H9 (cell line): ENCODE measurements around the gene DENND4B. TPM values are rescaled to one million over a fixed set of nuclear protein-coding genes. Genes with fewer than 3 reads are reported as not detected.
A peak's percentile ranks its signal among the peaks of the same experiment; 100 is the strongest.

ENCODE experiments used
- DNase-seq: peaks from one replicate; pipeline ENCODE4 v3.0.0-alpha.2; 2017
- H2AFZ ChIP-seq: one replicate; pipeline ENCODE4 v1.6.1; 2013; ENCODE audit warnings: mild to moderate bottlenecking, low read length, control low read depth, moderate library complexity
- H2AK5ac ChIP-seq: 2 replicates; pipeline ENCODE4 v1.6.1; 2013; ENCODE audit warnings: low read length, control low read depth, mixed read lengths; ENCODE audit not compliant: insufficient read length
- H2BK120ac ChIP-seq: one replicate; pipeline ENCODE4 v1.6.1; 2013; ENCODE audit warnings: low read depth, mild to moderate bottlenecking, low read length, control low read depth, inconsistent platforms; ENCODE audit not compliant: poor library complexity, severe bottlenecking
- H2BK12ac ChIP-seq: 2 replicates; pipeline ENCODE4 v1.6.1; 2013; ENCODE audit warnings: low read length, control low read depth, mixed read lengths, low read depth; ENCODE audit not compliant: insufficient read length
- H2BK15ac ChIP-seq: 2 replicates; pipeline ENCODE4 v1.6.1; 2013; ENCODE audit warnings: low read depth, low read length, control low read depth
- H2BK20ac ChIP-seq: one replicate; pipeline ENCODE4 v1.6.1; 2013; ENCODE audit warnings: low read depth, mild to moderate bottlenecking, low read length, control low read depth, inconsistent platforms; ENCODE audit not compliant: poor library complexity, severe bottlenecking
- H2BK5ac ChIP-seq: 2 replicates; pipeline ENCODE4 v1.6.1; 2013; ENCODE audit warnings: low read length, control low read depth, mixed read lengths; ENCODE audit not compliant: insufficient read length
- H3K14ac ChIP-seq: 2 replicates; pipeline ENCODE4 v1.6.1; 2013; ENCODE audit warnings: low read length, control low read depth; ENCODE audit not compliant: insufficient read depth
- H3K18ac ChIP-seq: 2 replicates; pipeline ENCODE4 v1.6.1; 2013; ENCODE audit warnings: low read depth, mild to moderate bottlenecking, mixed read lengths, low read length, control low read depth; ENCODE audit not compliant: insufficient read length
- H3K23ac ChIP-seq: 2 replicates; pipeline ENCODE4 v1.6.1; 2013; ENCODE audit warnings: low read length, control low read depth, mixed read lengths, low read depth; ENCODE audit not compliant: insufficient read length
- H3K23me2 ChIP-seq: 2 replicates; pipeline ENCODE4 v1.6.1; 2013; ENCODE audit warnings: low read depth, mild to moderate bottlenecking, mixed read lengths, low read length, control low read depth; ENCODE audit not compliant: insufficient read length, poor library complexity, severe bottlenecking
- H3K27ac ChIP-seq: 2 replicates; pipeline ENCODE4 v1.5.1; 2013; ENCODE audit warnings: low read length, control low read depth, mixed read lengths, low read depth; ENCODE audit not compliant: insufficient read length
- H3K27me3 ChIP-seq: 2 replicates; pipeline ENCODE4 v1.6.1; 2013; ENCODE audit warnings: low read length, control low read depth, inconsistent platforms; ENCODE audit not compliant: insufficient read depth
- H3K4ac ChIP-seq: 2 replicates; pipeline ENCODE4 v1.6.1; 2013; ENCODE audit warnings: low read depth, mild to moderate bottlenecking, control low read depth, inconsistent platforms, low read length, moderate library complexity
- H3K4me1 ChIP-seq: 2 replicates; pipeline ENCODE4 v1.6.1; 2013; ENCODE audit warnings: low read length, control low read depth, inconsistent platforms; ENCODE audit not compliant: insufficient read depth
- H3K4me2 ChIP-seq: 2 replicates; pipeline ENCODE4 v1.6.1; 2013; ENCODE audit warnings: low read length, control low read depth, mixed read lengths; ENCODE audit not compliant: insufficient read length, insufficient read depth
- H3K56ac ChIP-seq: 2 replicates; pipeline ENCODE4 v1.6.1; 2013; ENCODE audit warnings: low read depth, mild to moderate bottlenecking, mixed read lengths, low read length, control low read depth; ENCODE audit not compliant: insufficient read length
- H3K79me1 ChIP-seq: 2 replicates; pipeline ENCODE4 v1.6.1; 2013; ENCODE audit warnings: low read depth, mild to moderate bottlenecking, moderate library complexity, low read length, control low read depth, inconsistent platforms; ENCODE audit not compliant: insufficient read depth, poor library complexity, severe bottlenecking
- H3K79me2 ChIP-seq: 2 replicates; pipeline ENCODE4 v1.6.1; 2013; ENCODE audit warnings: low read length, control low read depth, inconsistent platforms; ENCODE audit not compliant: insufficient read depth
- H3K9ac ChIP-seq: 2 replicates; pipeline ENCODE4 v1.6.1; 2013; ENCODE audit warnings: low read length, control low read depth, mixed read lengths; ENCODE audit not compliant: insufficient read length; ENCODE audit errors: extremely low read depth
- H3K9me3 ChIP-seq: one replicate; pipeline ENCODE4 v1.6.1; 2013; ENCODE audit warnings: low read depth, low read length, inconsistent platforms; ENCODE audit not compliant: control insufficient read depth
- H3T11ph ChIP-seq: one replicate; pipeline ENCODE4 v1.6.1; 2013; ENCODE audit warnings: mild to moderate bottlenecking, low read length, control low read depth, inconsistent platforms
- H4K20me1 ChIP-seq: one replicate; pipeline ENCODE4 v1.6.1; 2013; ENCODE audit not compliant: control insufficient read depth, insufficient read length, insufficient read depth
- H4K5ac ChIP-seq: 2 replicates; pipeline ENCODE4 v1.6.1; 2013; ENCODE audit warnings: low read depth, mild to moderate bottlenecking, mixed read lengths, low read length, control low read depth; ENCODE audit not compliant: insufficient read length
- H4K8ac ChIP-seq: replicated peaks from 2 replicates; pipeline ENCODE4 v1.6.1; 2013; ENCODE audit warnings: low read length, control low read depth, mixed read lengths, low read depth; ENCODE audit not compliant: insufficient read length
- H4K91ac ChIP-seq: 2 replicates; pipeline ENCODE4 v1.6.1; 2013; ENCODE audit warnings: low read depth, mild to moderate bottlenecking, moderate library complexity, mixed read lengths, low read length, control low read depth; ENCODE audit not compliant: insufficient read length
- H3K27ac Mint-ChIP-seq, 3 experiments: 2 replicates in 2 of 3; 3 replicates in 1 of 3; pipeline ENCODE4 v1.8.0; 2020 to 2021; ENCODE audit warnings: mixed read lengths in 3 of 3, mild to moderate bottlenecking in 1 of 3, moderate library complexity in 1 of 3
- H3K27me3 Mint-ChIP-seq: 2 replicates; pipeline ENCODE4 v1.8.0; 2021; ENCODE audit warnings: low read depth, mild to moderate bottlenecking, moderate library complexity, mixed read lengths
- H3K36me3 Mint-ChIP-seq, 3 experiments: 2 replicates in 2 of 3; 3 replicates in 1 of 3; pipeline ENCODE4 v1.8.0; 2020 to 2021; ENCODE audit warnings: low read depth in 3 of 3, mixed read lengths in 3 of 3; ENCODE audit not compliant: insufficient read depth in 1 of 3
- H3K4me1 Mint-ChIP-seq, 2 experiments: 2 replicates each; pipeline ENCODE4 v1.8.0; 2020; ENCODE audit warnings: mixed read lengths in 2 of 2
- H3K4me3 Mint-ChIP-seq, 2 experiments: 2 replicates in 1 of 2; 3 replicates in 1 of 2; pipeline ENCODE4 v1.8.0; 2020 to 2021; ENCODE audit warnings: mild to moderate bottlenecking in 2 of 2, mixed read lengths in 2 of 2, moderate library complexity in 1 of 2
- H3K9me3 Mint-ChIP-seq, 2 experiments: 2 replicates in 1 of 2; 3 replicates in 1 of 2; pipeline ENCODE4 v1.8.0; 2020; ENCODE audit warnings: mild to moderate bottlenecking in 2 of 2, mixed read lengths in 2 of 2, moderate library complexity in 1 of 2
- CTCF ChIP-seq: fragments of 200-600 bp; sonication (generic); conservative IDR thresholded peaks from 3 replicates; pipeline ENCODE4 v1.8.0; 2021; ENCODE audit warnings: antibody characterized with exemption, mild to moderate bottlenecking
- WGBS: extraction: QIAGEN DNeasy Blood & Tissue Kit; methylation state at CpG from one replicate; pipeline ENCODE4 v1.1.7; 2013; ENCODE audit warnings: missing lambda C conversion rate, low lambda C conversion rate, mixed read lengths; ENCODE audit not compliant: insufficient read length; ENCODE audit errors: extremely low coverage; 5-methylcytosine and 5-hydroxymethylcytosine counted together
- microRNA-seq: library from miRNA; unstranded; fragments of <30 nt; microRNA quantifications from one replicate; pipeline ENCODE4, GENCODE V29; 2020; ENCODE audit warnings: borderline microRNAs expressed
- total RNA-seq: library from RNA; stranded (reverse); gene quantifications from 2 replicates; pipeline ENCODE4 v1.2.1, GENCODE V29; 2021

The DENND4B gene
- total RNA-seq, 1 experiment from 2014 or later: 84.6 TPM

- H2AFZ ChIP-seq: no peak overlapping the region
- H3K4ac ChIP-seq: no peak overlapping the region
- no peaks in the 10 kb centered on the region for H3K23me2 ChIP-seq
- no peak overlapping the region for H3K56ac ChIP-seq
- no peaks in the 10 kb centered on the region for H3K9me3 Mint-ChIP-seq
- no peak overlapping the region for H4K91ac ChIP-seq
- peaks cover 9% of the 10 kb centered on the region; the same call in 1 of the 2 replicates for H3K79me2 ChIP-seq
- no peak overlapping the region for H2BK5ac ChIP-seq
- no peak overlapping the region for H2BK15ac ChIP-seq
- H3K27ac ChIP-seq: no peak overlapping the region
- H3K18ac ChIP-seq: no peak overlapping the region
- no peak for DNase-seq
- H3T11ph ChIP-seq: no peak overlapping the region
- no peak overlapping the region for H2BK20ac ChIP-seq
- H2AK5ac ChIP-seq: no peak overlapping the region
- peaks cover 3% of the 10 kb centered on the region for H3K79me1 ChIP-seq
- peaks cover 0 to 3% of the 10 kb centered on the region in 2 experiments; a peak in 3 of 4 replicates for H3K4me1 Mint-ChIP-seq
- H3K9ac ChIP-seq: no peak overlapping the region
- no peak overlapping the region for H2BK120ac ChIP-seq
- H3K4me2 ChIP-seq: no peak overlapping the region
- no peaks in the 10 kb centered on the region for H3K9me3 ChIP-seq
- peak overlapping the region in 2 of 3 experiments; percentile 45 to 77; a peak in 3 of 7 replicates for H3K27ac Mint-ChIP-seq
- peaks cover 0 to 2% (median 0%) of the 10 kb centered on the region in 3 experiments; a peak in 2 of 7 replicates for H3K36me3 Mint-ChIP-seq
- no peak overlapping the region for H2BK12ac ChIP-seq
- H3K23ac ChIP-seq: no peak overlapping the region
- H3K4me1 ChIP-seq: no peaks in the 10 kb centered on the region
- H3K27me3 ChIP-seq: no peaks in the 10 kb centered on the region
- H4K5ac ChIP-seq: no peak overlapping the region
- no peaks in the 10 kb centered on the region for H4K20me1 ChIP-seq
- no CpG with 5 or more reads among the region's 9 CpGs for WGBS
- no peak overlapping the region for H3K4me3 Mint-ChIP-seq
- no peak overlapping the region for H3K14ac ChIP-seq
- H4K8ac ChIP-seq: no peak overlapping the region
- no peak for TF ChIP-seq CTCF
- H3K27me3 Mint-ChIP-seq: no peaks in the 10 kb centered on the region
Observed at GRCh38 chr1:153880024-153880423, 66.5 kb downstream of the DENND4B start.

Small RNA genes lying within 50 kb of the gene (microRNA-seq; reads per million reads assigned to microRNA genes)
- 0.35 reads per million for gene MIR6737

Other genes starting within 250 kb of the DENND4B start
- 65.4 and 67.1 TPM in 2 replicates for gene INTS3, start 218.7 kb downstream of the DENND4B start, total RNA-seq
- gene SLC27A3, start 171.3 kb downstream of the DENND4B start, total RNA-seq: 42.0 and 45.3 TPM in 2 replicates
- gene GATAD2B, start 23.7 kb downstream of the DENND4B start, total RNA-seq: 37.0 and 44.1 TPM in 2 replicates
- gene CRTC2, start 11.9 kb upstream of the DENND4B start, total RNA-seq: 44.7 and 45.7 TPM in 2 replicates
- gene SLC39A1, start 16.8 kb upstream of the DENND4B start, total RNA-seq: 161 and 170 TPM in 2 replicates
- 27.6 and 27.7 TPM in 2 replicates for gene CREB3L4, start 21.2 kb upstream of the DENND4B start, total RNA-seq
- 85.0 and 85.4 TPM in 2 replicates for gene JTB, start 31.0 kb upstream of the DENND4B start, total RNA-seq
- 122 and 130 TPM in 2 replicates for gene RAB13, start 39.6 kb upstream of the DENND4B start, total RNA-seq
- 2,196 and 2,321 TPM in 2 replicates for gene RPS27, start 44.0 kb upstream of the DENND4B start, total RNA-seq
- gene NUP210L, start 208.4 kb upstream of the DENND4B start, total RNA-seq: 0.04 TPM in 1 of 2 replicates, not detected in the other
- gene TPM3, start 245.4 kb upstream of the DENND4B start, total RNA-seq: 508 and 513 TPM in 2 replicates